ENCODE data around the gene DNM3. TPM values are rescaled to one million over a fixed set of nuclear protein-coding genes. Genes with fewer than 3 reads are reported as not detected.
A peak's percentile ranks its signal among the peaks of the same experiment; 100 is the strongest.

Gene DNM3
- polyA plus RNA-seq, 1 of the 3 experiments (the other 2 are of a cell fraction) = 0.43 TPM

GRCh38 chr1:171872430-171872829 lies 31.1 kb downstream of the DNM3 start:
- Histone ChIP-seq H3K4me1 (ENCODE audit: control insufficient read depth in 1 of 2, insufficient read depth in 2 of 2, low read depth in 1 of 2, low read length in 1 of 2) (peaks cover 0 to 2% of the 10 kb centered on the region in 2 experiments; a peak in 1 of 4 replicates), H2AFZ (ENCODE audit: low read depth) (no peak overlapping the region), H3K4me2 (no peak overlapping the region), H3K27ac (ENCODE audit: low read depth in 2 of 2, low read length in 1 of 2) (no peak overlapping the region), H3K27me3 (ENCODE audit: insufficient read depth) (no peaks in the 10 kb centered on the region), H3K79me2 (ENCODE audit: insufficient read depth) (no peaks in the 10 kb centered on the region), H4K20me1 (ENCODE audit: insufficient read depth) (no peaks in the 10 kb centered on the region), H3K36me3 (replicated peaks in 1 of 2; ENCODE audit: control insufficient read depth in 1 of 2, insufficient read depth in 2 of 2, low read length in 1 of 2) (no peaks in the 10 kb centered on the region), H3K9me2 (no peaks in the 10 kb centered on the region), H3K4me3 (ENCODE audit: low read depth in 2 of 2, low read length in 1 of 2) (no peak overlapping the region), H3F3A (replicated peaks; ENCODE audit: insufficient read depth) (no peaks in the 10 kb centered on the region), H3K9ac (no peak overlapping the region), H3K9me3 (no peaks in the 10 kb centered on the region)
- CTCF ChIA-PET = interaction anchor here (1.0 to 1.5 kb wide), 2 partner anchors 60 to 130 kb away, joined by 3 read pairs; no protein-coding TSS in a partner anchor
- POLR2A ChIA-PET = no interaction called here
- WGBS (ENCODE audit: low lambda C conversion rate) = 67% methylated on average over 5 of the region's 5 CpGs
- TF ChIP-seq POLR2AphosphoS5 (IDR thresholded peaks at IDR 0.05; ENCODE audit: low read depth, low read length) = no peak
- no peak for TF ChIP-seq JUND (IDR thresholded peaks at IDR 0.05)
- TF ChIP-seq PBX3 (IDR thresholded peaks at IDR 0.05) = no peak
- no peak for TF ChIP-seq EZH2phosphoT487 (IDR thresholded peaks at IDR 0.05; ENCODE audit: borderline replicate concordance, low read depth)
- no peak for TF ChIP-seq MAX (IDR thresholded peaks at IDR 0.05; ENCODE audit: low read depth)
- no peak for TF ChIP-seq CHD2 (IDR thresholded peaks at IDR 0.05; ENCODE audit: low read length, partially characterized antibody)
- no peak for TF ChIP-seq YY1 (IDR thresholded peaks at IDR 0.05; ENCODE audit: low read depth)
- DNase-seq = no peak

- H3K4me2 ChIP-seq = no peak overlapping the region
- no peaks in the 10 kb centered on the region for H3K9me2 ChIP-seq
- peak; percentile 20; the same call in 1 of the 2 replicates for TF ChIP-seq RCOR1 (IDR thresholded peaks at IDR 0.05; ENCODE audit: low read length)
- no peak for TF ChIP-seq IRF3 (IDR thresholded peaks at IDR 0.05; ENCODE audit: low read depth, low read length)
- POLR2A ChIA-PET = no interaction called here
- no peaks in the 10 kb centered on the region for H3K9me3 ChIP-seq
- H3K27ac ChIP-seq (ENCODE audit: low read depth in 2 of 2, low read length in 1 of 2) = no peak overlapping the region
- WGBS (ENCODE audit: low lambda C conversion rate) = 40% methylated on average over 5 of the region's 5 CpGs
- DNase-seq = peak; percentile 3
- CTCF ChIA-PET = interaction anchor here (1.5 kb wide), 1 partner anchor 129 kb away, joined by 3 read pairs; no protein-coding TSS in a partner anchor
- H3K27me3 ChIP-seq (ENCODE audit: insufficient read depth) = no peaks in the 10 kb centered on the region
- H3F3A ChIP-seq (replicated peaks; ENCODE audit: insufficient read depth) = no peaks in the 10 kb centered on the region
- H3K36me3 ChIP-seq (replicated peaks in 1 of 2; ENCODE audit: control insufficient read depth in 1 of 2, insufficient read depth in 2 of 2, low read length in 1 of 2) = no peaks in the 10 kb centered on the region
- no peak overlapping the region for H2AFZ ChIP-seq (ENCODE audit: low read depth)
- no peaks in the 10 kb centered on the region for H3K79me2 ChIP-seq (ENCODE audit: insufficient read depth)
- H4K20me1 ChIP-seq (ENCODE audit: insufficient read depth) = no peaks in the 10 kb centered on the region
- H3K9ac ChIP-seq = no peak overlapping the region
- H3K4me3 ChIP-seq (ENCODE audit: low read depth in 2 of 2, low read length in 1 of 2) = no peak overlapping the region
- H3K4me1 ChIP-seq (ENCODE audit: control insufficient read depth in 1 of 2, insufficient read depth in 2 of 2, low read depth in 1 of 2, low read length in 1 of 2) = peaks cover 0 to 2% of the 10 kb centered on the region in 2 experiments; a peak in 1 of 4 replicates
Measured at GRCh38 chr1:171873664-171874063, 32.4 kb downstream of the DNM3 start.

GRCh38 chr1:171877701-171878100 lies 36.4 kb downstream of the DNM3 start:
- Histone ChIP-seq H3K36me3 (replicated peaks in 1 of 2; ENCODE audit: control insufficient read depth in 1 of 2, insufficient read depth in 2 of 2, low read length in 1 of 2) (no peaks in the 10 kb centered on the region), H3K27me3 (ENCODE audit: insufficient read depth) (no peaks in the 10 kb centered on the region), H3K9me2 (no peaks in the 10 kb centered on the region), H3F3A (replicated peaks; ENCODE audit: insufficient read depth) (no peaks in the 10 kb centered on the region), H3K9ac (no peak overlapping the region), H3K27ac (ENCODE audit: low read depth in 2 of 2, low read length in 1 of 2) (no peak overlapping the region), H3K4me3 (ENCODE audit: low read depth in 2 of 2, low read length in 1 of 2) (no peak overlapping the region), H2AFZ (ENCODE audit: low read depth) (no peak overlapping the region), H4K20me1 (ENCODE audit: insufficient read depth) (no peaks in the 10 kb centered on the region), H3K4me2 (no peak overlapping the region), H3K9me3 (no peaks in the 10 kb centered on the region), H3K79me2 (ENCODE audit: insufficient read depth) (no peaks in the 10 kb centered on the region), H3K4me1 (ENCODE audit: control insufficient read depth in 1 of 2, insufficient read depth in 2 of 2, low read depth in 1 of 2, low read length in 1 of 2) (peaks cover 0 to 2% of the 10 kb centered on the region in 2 experiments; a peak in 2 of 4 replicates)
- POLR2A ChIA-PET = no interaction called here
- 39% methylated on average over 3 of the region's 3 CpGs for WGBS (ENCODE audit: low lambda C conversion rate)
- CTCF ChIA-PET = no interaction called here
- DNase-seq = no peak
- TF ChIP-seq JUND (IDR thresholded peaks at IDR 0.05) (no peak), REST (IDR thresholded peaks at IDR 0.05; ENCODE audit: low read depth, low read length) (no peak), YY1 (IDR thresholded peaks at IDR 0.05; ENCODE audit: low read depth) (no peak), RAD21 (IDR thresholded peaks at IDR 0.05; ENCODE audit: low read length) (no peak), POLR2AphosphoS5 (IDR thresholded peaks at IDR 0.05; ENCODE audit: low read depth, low read length) (no peak), ZBTB33 (IDR thresholded peaks at IDR 0.05; ENCODE audit: borderline replicate concordance, low read depth) (no peak)
